Panc1 (cell line): ENCODE measurements around the gene CREB5.

ENCODE experiments used
- POLR2AphosphoS5 ChIP-seq: IDR thresholded peaks from 2 replicates; pipeline ENCODE4 v1.6.1; 2012; ENCODE audit warnings: mild to moderate bottlenecking, low read depth, low read length, moderate library complexity
- REST ChIP-seq, 2 experiments: IDR thresholded peaks; 2 replicates each; pipeline ENCODE4 v1.6.1; 2011 to 2012; ENCODE audit warnings: low read depth in 2 of 2, control low read depth in 1 of 2, low read length in 1 of 2, mild to moderate bottlenecking in 1 of 2, moderate library complexity in 1 of 2; ENCODE audit not compliant: insufficient read depth in 1 of 2
- SIN3A ChIP-seq: IDR thresholded peaks from 2 replicates; pipeline ENCODE4 v1.6.1; 2012; ENCODE audit warnings: low read depth, mild to moderate bottlenecking, low read length, moderate library complexity, borderline replicate concordance; ENCODE audit not compliant: insufficient read depth
- TCF7L2 ChIP-seq: IDR thresholded peaks from 2 replicates; pipeline ENCODE4 v1.6.1; 2011; ENCODE audit warnings: mild to moderate bottlenecking, low read depth, low read length, inconsistent platforms
- TF ChIP-seq, protein P1 (sequence below): fragments of 450-650 bp; IDR thresholded peaks from 2 replicates; pipeline ENCODE4 v1.5.1; 2017; ENCODE audit warnings: mild to moderate bottlenecking

DNA sequence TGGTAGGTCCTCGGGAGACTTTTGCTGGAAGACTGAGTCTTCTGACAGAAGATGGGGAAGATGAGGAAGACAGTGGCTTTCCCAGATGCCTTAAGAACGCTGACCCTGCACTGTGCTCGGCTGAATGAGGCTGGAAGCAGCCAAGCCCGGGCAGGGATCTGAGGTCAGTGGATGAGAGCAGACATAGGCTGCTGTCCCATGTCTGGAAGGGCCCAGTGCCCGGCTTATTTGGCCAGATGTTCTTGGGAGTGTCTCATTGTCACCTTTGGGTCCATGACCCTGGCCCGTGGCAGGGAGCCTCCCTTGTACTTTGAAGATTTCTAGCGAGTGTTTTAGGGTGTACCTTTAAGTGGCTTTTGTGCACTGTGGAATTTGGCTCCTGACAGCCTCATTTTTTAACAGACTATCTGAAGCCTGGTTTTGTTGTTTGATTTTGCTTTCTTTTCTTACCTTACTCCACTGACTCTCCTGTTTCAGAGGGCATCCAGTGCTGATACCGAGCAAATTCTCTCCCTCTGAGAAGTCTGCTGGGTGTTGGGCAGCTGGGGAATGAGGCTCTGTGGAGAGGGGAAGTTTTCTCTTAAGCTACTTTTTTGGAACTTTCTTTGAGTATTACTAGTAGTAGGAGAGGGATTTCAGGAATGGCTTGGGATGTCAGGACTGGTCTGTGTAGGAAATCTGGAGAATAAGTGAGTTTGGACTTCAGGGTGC lies 61.4 kb downstream of the CREB5 start:
- TF ChIP-seq, protein P1, sequence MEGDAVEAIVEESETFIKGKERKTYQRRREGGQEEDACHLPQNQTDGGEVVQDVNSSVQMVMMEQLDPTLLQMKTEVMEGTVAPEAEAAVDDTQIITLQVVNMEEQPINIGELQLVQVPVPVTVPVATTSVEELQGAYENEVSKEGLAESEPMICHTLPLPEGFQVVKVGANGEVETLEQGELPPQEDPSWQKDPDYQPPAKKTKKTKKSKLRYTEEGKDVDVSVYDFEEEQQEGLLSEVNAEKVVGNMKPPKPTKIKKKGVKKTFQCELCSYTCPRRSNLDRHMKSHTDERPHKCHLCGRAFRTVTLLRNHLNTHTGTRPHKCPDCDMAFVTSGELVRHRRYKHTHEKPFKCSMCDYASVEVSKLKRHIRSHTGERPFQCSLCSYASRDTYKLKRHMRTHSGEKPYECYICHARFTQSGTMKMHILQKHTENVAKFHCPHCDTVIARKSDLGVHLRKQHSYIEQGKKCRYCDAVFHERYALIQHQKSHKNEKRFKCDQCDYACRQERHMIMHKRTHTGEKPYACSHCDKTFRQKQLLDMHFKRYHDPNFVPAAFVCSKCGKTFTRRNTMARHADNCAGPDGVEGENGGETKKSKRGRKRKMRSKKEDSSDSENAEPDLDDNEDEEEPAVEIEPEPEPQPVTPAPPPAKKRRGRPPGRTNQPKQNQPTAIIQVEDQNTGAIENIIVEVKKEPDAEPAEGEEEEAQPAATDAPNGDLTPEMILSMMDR: no peak
- TF ChIP-seq REST (IDR thresholded peaks at IDR 0.05; ENCODE audit: insufficient read depth in 1 of 2, low read depth in 2 of 2, low read length in 1 of 2) (no peak), POLR2AphosphoS5 (no peak), SIN3A (no peak), TCF7L2 (no peak)
